PC-3 (cell line): ENCODE measurements around the gene THRB.

Experiments
- CTCF ChIP-seq: fragments of 300-600 bp; sonication (generic); conservative IDR thresholded peaks from 2 replicates; pipeline ENCODE4 v1.5.1; 2017; ENCODE audit warnings: antibody characterized with exemption, low read depth, mild to moderate bottlenecking, low read length
- EZH2phosphoT487 ChIP-seq: fragments of 300-600 bp; sonication (generic); IDR thresholded peaks from 2 replicates; pipeline ENCODE4 v1.6.1; 2018; ENCODE audit warnings: mild to moderate bottlenecking, antibody characterized with exemption, low read length, borderline replicate concordance

GRCh38 chr3:24237971-24238706 is 256.5 kb downstream of the THRB start:
- TF ChIP-seq CTCF: peak; percentile 76
- TF ChIP-seq EZH2phosphoT487: no peak
